ENCODE measurements around the gene ZBTB1. TPM values are rescaled to one million over a fixed set of nuclear protein-coding genes. Genes with fewer than 3 reads are reported as not detected.
A peak's percentile ranks its signal among the peaks of the same experiment; 100 is the strongest.

The ZBTB1 gene
- total and polyA plus RNA-seq, 10 of the 15 experiments (the other 5 are each of a cell fraction or from before 2014, with no cell fraction given) = 12.3 to 127 (median 40.0) TPM

DNA sequence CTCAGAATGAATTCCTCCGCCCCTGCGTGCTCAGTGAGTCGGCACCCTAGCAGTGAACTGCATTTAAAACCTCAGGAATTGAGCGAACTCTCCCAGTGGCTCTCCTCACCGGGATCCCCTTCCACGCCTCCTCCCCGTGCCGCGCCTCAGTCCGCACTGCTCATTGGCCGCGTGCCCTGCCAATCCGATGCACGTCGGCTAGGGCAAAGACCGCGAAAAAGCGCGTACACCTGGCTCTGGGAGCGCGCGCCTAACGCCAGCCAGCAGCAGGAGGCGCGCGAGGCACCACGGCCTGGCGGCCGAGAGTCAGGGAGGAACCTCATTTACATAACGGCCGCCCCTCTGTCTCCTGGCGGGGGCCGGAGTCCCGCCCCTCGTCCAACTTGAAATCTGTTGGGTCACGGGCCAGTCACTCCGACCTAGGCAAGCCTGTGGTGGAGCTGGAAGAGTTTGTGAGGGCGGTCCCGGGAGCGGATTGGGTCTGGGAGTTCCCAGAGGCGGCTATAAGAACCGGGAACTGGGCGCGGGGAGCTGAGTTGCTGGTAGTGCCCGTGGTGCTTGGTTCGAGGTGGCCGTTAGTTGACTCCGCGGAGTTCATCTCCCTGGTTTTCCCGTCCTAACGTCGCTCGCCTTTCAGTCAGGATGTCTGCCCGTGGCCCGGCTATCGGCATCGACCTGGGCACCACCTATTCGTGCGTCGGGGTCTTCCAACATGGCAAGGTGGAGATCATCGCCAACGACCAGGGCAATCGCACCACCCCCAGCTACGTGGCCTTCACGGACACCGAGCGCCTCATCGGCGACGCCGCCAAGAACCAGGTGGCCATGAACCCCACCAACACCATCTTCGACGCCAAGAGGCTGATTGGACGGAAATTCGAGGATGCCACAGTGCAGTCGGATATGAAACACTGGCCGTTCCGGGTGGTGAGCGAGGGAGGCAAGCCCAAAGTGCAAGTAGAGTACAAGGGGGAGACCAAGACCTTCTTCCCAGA is 35.9 kb downstream of the ZBTB1 start, which contains the start of gene HSPA2 (continued):
- TF ChIP-seq, protein P1, sequence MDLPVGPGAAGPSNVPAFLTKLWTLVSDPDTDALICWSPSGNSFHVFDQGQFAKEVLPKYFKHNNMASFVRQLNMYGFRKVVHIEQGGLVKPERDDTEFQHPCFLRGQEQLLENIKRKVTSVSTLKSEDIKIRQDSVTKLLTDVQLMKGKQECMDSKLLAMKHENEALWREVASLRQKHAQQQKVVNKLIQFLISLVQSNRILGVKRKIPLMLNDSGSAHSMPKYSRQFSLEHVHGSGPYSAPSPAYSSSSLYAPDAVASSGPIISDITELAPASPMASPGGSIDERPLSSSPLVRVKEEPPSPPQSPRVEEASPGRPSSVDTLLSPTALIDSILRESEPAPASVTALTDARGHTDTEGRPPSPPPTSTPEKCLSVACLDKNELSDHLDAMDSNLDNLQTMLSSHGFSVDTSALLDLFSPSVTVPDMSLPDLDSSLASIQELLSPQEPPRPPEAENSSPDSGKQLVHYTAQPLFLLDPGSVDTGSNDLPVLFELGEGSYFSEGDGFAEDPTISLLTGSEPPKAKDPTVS (IDR thresholded peaks at IDR 0.05; ENCODE audit: low read depth, low read length) = 0 out of 2 replicates have a peak, but pooled peaks have one; percentile 16
- TF ChIP-seq YY1 (IDR thresholded peaks at IDR 0.05; ENCODE audit: low read depth, low read length) (no peak), STAT3 (IDR thresholded peaks at IDR 0.05; ENCODE audit: low read depth, low read length) (no peak), NRF1 (conservative IDR thresholded peaks at IDR 0.05; ENCODE audit: low read depth, low read length) (no peak), IRF4 (IDR thresholded peaks at IDR 0.05; ENCODE audit: low read depth, low read length) (no peak), RAD51 (IDR thresholded peaks at IDR 0.05) (no peak), SMC3 (IDR thresholded peaks at IDR 0.05; ENCODE audit: borderline replicate concordance, low read length) (peak; percentile 52), JUNB (IDR thresholded peaks at IDR 0.05) (no peak), SMAD1 (IDR thresholded peaks at IDR 0.05; ENCODE audit: low read depth, partially characterized antibody) (no peak), MXI1 (IDR thresholded peaks at IDR 0.05; ENCODE audit: low read depth, low read length) (no peak), MTA2 (IDR thresholded peaks at IDR 0.05; ENCODE audit: low read depth) (no peak), SUZ12 (IDR thresholded peaks at IDR 0.05; ENCODE audit: unreplicated experiment) (no peak), STAT1 (conservative IDR thresholded peaks at IDR 0.05) (no peak; the same call in 1 of the 2 replicates), JUND (IDR thresholded peaks at IDR 0.05; ENCODE audit: low read depth, low read length) (no peak), CHD1 (IDR thresholded peaks at IDR 0.05; ENCODE audit: low read depth, low read length) (no peak)
- TF ChIP-seq, protein P2, sequence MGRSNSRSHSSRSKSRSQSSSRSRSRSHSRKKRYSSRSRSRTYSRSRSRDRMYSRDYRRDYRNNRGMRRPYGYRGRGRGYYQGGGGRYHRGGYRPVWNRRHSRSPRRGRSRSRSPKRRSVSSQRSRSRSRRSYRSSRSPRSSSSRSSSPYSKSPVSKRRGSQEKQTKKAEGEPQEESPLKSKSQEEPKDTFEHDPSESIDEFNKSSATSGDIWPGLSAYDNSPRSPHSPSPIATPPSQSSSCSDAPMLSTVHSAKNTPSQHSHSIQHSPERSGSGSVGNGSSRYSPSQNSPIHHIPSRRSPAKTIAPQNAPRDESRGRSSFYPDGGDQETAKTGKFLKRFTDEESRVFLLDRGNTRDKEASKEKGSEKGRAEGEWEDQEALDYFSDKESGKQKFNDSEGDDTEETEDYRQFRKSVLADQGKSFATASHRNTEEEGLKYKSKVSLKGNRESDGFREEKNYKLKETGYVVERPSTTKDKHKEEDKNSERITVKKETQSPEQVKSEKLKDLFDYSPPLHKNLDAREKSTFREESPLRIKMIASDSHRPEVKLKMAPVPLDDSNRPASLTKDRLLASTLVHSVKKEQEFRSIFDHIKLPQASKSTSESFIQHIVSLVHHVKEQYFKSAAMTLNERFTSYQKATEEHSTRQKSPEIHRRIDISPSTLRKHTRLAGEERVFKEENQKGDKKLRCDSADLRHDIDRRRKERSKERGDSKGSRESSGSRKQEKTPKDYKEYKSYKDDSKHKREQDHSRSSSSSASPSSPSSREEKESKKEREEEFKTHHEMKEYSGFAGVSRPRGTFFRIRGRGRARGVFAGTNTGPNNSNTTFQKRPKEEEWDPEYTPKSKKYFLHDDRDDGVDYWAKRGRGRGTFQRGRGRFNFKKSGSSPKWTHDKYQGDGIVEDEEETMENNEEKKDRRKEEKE (IDR thresholded peaks at IDR 0.05) = no peak
- TF ChIP-seq, protein P3, sequence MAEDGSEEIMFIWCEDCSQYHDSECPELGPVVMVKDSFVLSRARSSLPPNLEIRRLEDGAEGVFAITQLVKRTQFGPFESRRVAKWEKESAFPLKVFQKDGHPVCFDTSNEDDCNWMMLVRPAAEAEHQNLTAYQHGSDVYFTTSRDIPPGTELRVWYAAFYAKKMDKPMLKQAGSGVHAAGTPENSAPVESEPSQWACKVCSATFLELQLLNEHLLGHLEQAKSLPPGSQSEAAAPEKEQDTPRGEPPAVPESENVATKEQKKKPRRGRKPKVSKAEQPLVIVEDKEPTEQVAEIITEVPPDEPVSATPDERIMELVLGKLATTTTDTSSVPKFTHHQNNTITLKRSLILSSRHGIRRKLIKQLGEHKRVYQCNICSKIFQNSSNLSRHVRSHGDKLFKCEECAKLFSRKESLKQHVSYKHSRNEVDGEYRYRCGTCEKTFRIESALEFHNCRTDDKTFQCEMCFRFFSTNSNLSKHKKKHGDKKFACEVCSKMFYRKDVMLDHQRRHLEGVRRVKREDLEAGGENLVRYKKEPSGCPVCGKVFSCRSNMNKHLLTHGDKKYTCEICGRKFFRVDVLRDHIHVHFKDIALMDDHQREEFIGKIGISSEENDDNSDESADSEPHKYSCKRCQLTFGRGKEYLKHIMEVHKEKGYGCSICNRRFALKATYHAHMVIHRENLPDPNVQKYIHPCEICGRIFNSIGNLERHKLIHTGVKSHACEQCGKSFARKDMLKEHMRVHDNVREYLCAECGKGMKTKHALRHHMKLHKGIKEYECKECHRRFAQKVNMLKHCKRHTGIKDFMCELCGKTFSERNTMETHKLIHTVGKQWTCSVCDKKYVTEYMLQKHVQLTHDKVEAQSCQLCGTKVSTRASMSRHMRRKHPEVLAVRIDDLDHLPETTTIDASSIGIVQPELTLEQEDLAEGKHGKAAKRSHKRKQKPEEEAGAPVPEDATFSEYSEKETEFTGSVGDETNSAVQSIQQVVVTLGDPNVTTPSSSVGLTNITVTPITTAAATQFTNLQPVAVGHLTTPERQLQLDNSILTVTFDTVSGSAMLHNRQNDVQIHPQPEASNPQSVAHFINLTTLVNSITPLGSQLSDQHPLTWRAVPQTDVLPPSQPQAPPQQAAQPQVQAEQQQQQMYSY (CRISPR knock-in tag; IDR thresholded peaks at IDR 0.05) = no peak
- TF ChIP-seq, protein P4, sequence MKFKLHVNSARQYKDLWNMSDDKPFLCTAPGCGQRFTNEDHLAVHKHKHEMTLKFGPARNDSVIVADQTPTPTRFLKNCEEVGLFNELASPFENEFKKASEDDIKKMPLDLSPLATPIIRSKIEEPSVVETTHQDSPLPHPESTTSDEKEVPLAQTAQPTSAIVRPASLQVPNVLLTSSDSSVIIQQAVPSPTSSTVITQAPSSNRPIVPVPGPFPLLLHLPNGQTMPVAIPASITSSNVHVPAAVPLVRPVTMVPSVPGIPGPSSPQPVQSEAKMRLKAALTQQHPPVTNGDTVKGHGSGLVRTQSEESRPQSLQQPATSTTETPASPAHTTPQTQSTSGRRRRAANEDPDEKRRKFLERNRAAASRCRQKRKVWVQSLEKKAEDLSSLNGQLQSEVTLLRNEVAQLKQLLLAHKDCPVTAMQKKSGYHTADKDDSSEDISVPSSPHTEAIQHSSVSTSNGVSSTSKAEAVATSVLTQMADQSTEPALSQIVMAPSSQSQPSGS (IDR thresholded peaks at IDR 0.05; ENCODE audit: low read length) = no peak
- TF ChIP-seq, protein P5, sequence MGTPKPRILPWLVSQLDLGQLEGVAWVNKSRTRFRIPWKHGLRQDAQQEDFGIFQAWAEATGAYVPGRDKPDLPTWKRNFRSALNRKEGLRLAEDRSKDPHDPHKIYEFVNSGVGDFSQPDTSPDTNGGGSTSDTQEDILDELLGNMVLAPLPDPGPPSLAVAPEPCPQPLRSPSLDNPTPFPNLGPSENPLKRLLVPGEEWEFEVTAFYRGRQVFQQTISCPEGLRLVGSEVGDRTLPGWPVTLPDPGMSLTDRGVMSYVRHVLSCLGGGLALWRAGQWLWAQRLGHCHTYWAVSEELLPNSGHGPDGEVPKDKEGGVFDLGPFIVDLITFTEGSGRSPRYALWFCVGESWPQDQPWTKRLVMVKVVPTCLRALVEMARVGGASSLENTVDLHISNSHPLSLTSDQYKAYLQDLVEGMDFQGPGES (IDR thresholded peaks at IDR 0.05) = peak; percentile 79

Measured in GM12878 (cell line).